GM18907 (cell line): Measurements from ENCODE around the gene DDX46.
A peak's percentile ranks its signal among the peaks of the same experiment; 100 is the strongest.
"Not testable (repeated sequence)": the region's sequence is repeated elsewhere in the genome, so short reads cannot be mapped to it uniquely, and the experiment has no call there.

Experiments
- ATAC-seq: cut with Tn5 transposase; IDR thresholded peaks from one replicate; pipeline ENCODE4 v1.9.1; 2021; ENCODE audit warnings: mild to moderate bottlenecking, moderate library complexity; ENCODE audit not compliant: unreplicated experiment

Gene DDX46

GRCh38 chr5:134784946-134785620 is 26.5 kb downstream of the DDX46 start:
- ATAC-seq = no peak

GRCh38 chr5:134787692-134788091 is 29.1 kb downstream of the DDX46 start:
- no peak for ATAC-seq

GRCh38 chr5:134791580-134791979 is 33.0 kb downstream of the DDX46 start:
- no peak for ATAC-seq

- ATAC-seq = no peak
Observed at GRCh38 chr5:134792286-134792685, 33.7 kb downstream of the DDX46 start.

- no peak for ATAC-seq
Observed at GRCh38 chr5:134793111-134793510, 34.5 kb downstream of the DDX46 start.

GRCh38 chr5:134794082-134794481 is 35.5 kb downstream of the DDX46 start:
- ATAC-seq = no peak

GRCh38 chr5:134794819-134795218 is 36.2 kb downstream of the DDX46 start:
- no peak for ATAC-seq

GRCh38 chr5:134798468-134798867 is 39.9 kb downstream of the DDX46 start:
- no peak for ATAC-seq

- no peak for ATAC-seq
Observed at GRCh38 chr5:134803821-134804220, 45.2 kb downstream of the DDX46 start.

- peak; percentile 56 for ATAC-seq
Observed at GRCh38 chr5:134813407-134813806, 54.8 kb downstream of the DDX46 start.

GRCh38 chr5:134813827-134814226 is 55.2 kb downstream of the DDX46 start:
- ATAC-seq = peak; percentile 48

- no peak for ATAC-seq
Observed at GRCh38 chr5:134817006-134817405, 58.4 kb downstream of the DDX46 start.

GRCh38 chr5:134818776-134819175 is 60.2 kb downstream of the DDX46 start:
- ATAC-seq = no peak

GRCh38 chr5:134819407-134819963 is 60.9 kb downstream of the DDX46 start:
- ATAC-seq = no peak

- ATAC-seq = no peak
Observed at GRCh38 chr5:134821841-134822240, 63.3 kb downstream of the DDX46 start.

GRCh38 chr5:134824681-134825080 is 66.1 kb downstream of the DDX46 start:
- ATAC-seq = no peak

GRCh38 chr5:134825212-134825611 is 66.6 kb downstream of the DDX46 start:
- no peak for ATAC-seq

- ATAC-seq = no peak
Observed at GRCh38 chr5:134833340-134834032, 74.9 kb downstream of the DDX46 start.

- no peak for ATAC-seq
Observed at GRCh38 chr5:134835623-134836022, 77.0 kb downstream of the DDX46 start.

GRCh38 chr5:134837530-134838181 is 79.1 kb downstream of the DDX46 start:
- ATAC-seq = no peak

- ATAC-seq = not testable (repeated sequence)
Observed at GRCh38 chr5:134838361-134838760, 79.8 kb downstream of the DDX46 start.

- no peak for ATAC-seq
Observed at GRCh38 chr5:134840811-134841210, 82.2 kb downstream of the DDX46 start.
